ENCODE measurements around the gene PYGM.
A peak's percentile ranks its signal among the peaks of the same experiment; 100 is the strongest.

PYGM gene

DNA sequence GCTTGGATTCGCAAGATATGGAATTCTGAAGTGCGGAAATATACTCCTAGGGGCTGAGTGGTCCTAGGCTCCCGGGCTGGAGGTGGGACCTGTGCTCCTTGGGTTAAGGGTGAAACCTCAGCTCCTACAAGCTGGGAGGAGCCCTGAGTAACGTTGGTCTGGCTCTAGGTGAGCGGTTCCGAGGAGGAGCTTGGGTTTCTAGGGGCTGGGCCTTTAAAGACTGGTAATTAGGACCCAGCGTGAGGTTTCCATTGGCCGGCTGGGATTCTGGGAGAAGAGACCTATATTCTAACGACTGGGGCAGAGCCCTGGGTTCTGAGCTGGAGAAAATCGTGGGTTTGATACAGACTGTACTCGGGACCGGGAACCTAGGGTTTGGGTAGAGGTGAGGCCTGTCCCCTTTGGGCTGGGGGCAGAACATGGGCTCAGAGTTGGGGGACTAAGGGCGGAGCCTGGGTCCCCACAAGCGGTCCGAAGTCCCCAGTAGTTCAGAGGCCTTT, 44.1 kb upstream of the PYGM start:
- H3K27ac ChIP-seq (ENCODE audit: low read depth, low read length) = peak overlapping the region; percentile 69
- no peaks in the 10 kb centered on the region for H3K9me2 ChIP-seq (replicated peaks; ENCODE audit: insufficient read depth, low read length)
- H4K20me1 ChIP-seq (ENCODE audit: low read depth, low read length) = no peaks in the 10 kb centered on the region
- H3K9ac ChIP-seq (ENCODE audit: low read length) = peak overlapping the region; percentile 67
- H3F3A ChIP-seq (ENCODE audit: insufficient read depth) = 0 out of 2 replicates have a peak, but pooled peaks cover 15% of the 10 kb centered on the region
- peak overlapping the region; percentile 88 for H3K4me2 ChIP-seq (ENCODE audit: low read depth, low read length, poor library complexity, severe bottlenecking)
- no peaks in the 10 kb centered on the region for H3K27me3 ChIP-seq (ENCODE audit: low read length)
- peak overlapping the region; percentile 67 for H3K4me3 ChIP-seq (ENCODE audit: insufficient read depth, low read length, poor library complexity, severe bottlenecking)
- no peaks in the 10 kb centered on the region for H3K36me3 ChIP-seq (ENCODE audit: low read length)
- H3K9me3 ChIP-seq (ENCODE audit: insufficient read depth, low read length) = no peaks in the 10 kb centered on the region
- H3K79me2 ChIP-seq (ENCODE audit: insufficient read depth, low read length) = no peaks in the 10 kb centered on the region
- TF ChIP-seq EZH2phosphoT487 (conservative IDR thresholded peaks at IDR 0.05; ENCODE audit: low read length) = no peak
- TF ChIP-seq, protein P1, sequence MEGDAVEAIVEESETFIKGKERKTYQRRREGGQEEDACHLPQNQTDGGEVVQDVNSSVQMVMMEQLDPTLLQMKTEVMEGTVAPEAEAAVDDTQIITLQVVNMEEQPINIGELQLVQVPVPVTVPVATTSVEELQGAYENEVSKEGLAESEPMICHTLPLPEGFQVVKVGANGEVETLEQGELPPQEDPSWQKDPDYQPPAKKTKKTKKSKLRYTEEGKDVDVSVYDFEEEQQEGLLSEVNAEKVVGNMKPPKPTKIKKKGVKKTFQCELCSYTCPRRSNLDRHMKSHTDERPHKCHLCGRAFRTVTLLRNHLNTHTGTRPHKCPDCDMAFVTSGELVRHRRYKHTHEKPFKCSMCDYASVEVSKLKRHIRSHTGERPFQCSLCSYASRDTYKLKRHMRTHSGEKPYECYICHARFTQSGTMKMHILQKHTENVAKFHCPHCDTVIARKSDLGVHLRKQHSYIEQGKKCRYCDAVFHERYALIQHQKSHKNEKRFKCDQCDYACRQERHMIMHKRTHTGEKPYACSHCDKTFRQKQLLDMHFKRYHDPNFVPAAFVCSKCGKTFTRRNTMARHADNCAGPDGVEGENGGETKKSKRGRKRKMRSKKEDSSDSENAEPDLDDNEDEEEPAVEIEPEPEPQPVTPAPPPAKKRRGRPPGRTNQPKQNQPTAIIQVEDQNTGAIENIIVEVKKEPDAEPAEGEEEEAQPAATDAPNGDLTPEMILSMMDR (IDR thresholded peaks at IDR 0.05; ENCODE audit: insufficient read depth, low read length, poor library complexity, severe bottlenecking) = no peak
- H2AFZ ChIP-seq (ENCODE audit: low read depth, low read length, severe bottlenecking) = no peak overlapping the region

DNA sequence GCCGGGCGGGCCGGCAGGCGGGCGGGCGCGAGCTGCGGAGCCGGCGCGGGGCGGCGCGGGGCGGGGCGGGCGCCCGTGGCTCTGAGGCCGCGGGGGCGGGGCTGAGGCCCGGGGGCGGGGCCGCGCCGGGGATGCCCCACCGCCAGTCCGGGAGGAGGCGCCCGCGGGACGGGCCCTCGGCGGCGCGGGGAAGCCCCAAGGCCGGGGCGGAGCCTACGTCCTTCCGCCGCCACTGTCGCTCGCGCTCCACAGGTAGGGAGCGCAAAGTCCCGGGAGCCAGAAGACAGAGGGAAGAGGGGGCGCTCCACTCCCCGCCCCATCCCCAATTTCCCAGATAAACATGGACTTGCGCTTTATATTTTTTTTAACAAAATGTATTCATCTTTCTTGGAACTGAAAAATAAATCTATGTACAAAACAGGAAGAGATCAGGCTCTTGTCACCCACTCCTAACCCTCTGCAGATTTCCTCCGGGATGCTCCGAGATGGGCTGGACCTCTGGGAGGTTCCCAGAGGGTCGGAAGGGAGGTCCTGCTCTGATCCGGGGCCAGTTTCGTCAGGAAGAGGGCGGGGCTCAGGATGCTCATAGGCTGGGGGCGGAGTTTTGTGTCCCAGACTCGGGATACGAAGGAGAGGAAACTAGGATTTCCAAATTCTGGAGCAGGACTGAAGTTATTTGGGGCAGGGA, 43.5 kb upstream of the PYGM start, which contains the start of gene MAP4K2:
MAP4K2 (minus strand) TSS at position 57 of the 688 bp plus-strand sequence. CDS start 65 bp downstream, outside the sequence.
- Histone ChIP-seq H2AFZ (ENCODE audit: low read depth, low read length, severe bottlenecking) (no peak within 1 kb of the TSS), H3K9ac (ENCODE audit: low read length) (peak within 1 kb of the TSS; percentile 67), H3K4me2 (ENCODE audit: low read depth, low read length, poor library complexity, severe bottlenecking) (peak within 1 kb of the TSS; percentile 88), H3K4me3 (ENCODE audit: insufficient read depth, low read length, poor library complexity, severe bottlenecking) (peak within 1 kb of the TSS; percentile 67), H3K36me3 (ENCODE audit: low read length) (no peaks in the 10 kb centered on the region), H3K9me3 (ENCODE audit: insufficient read depth, low read length) (no peaks in the 10 kb centered on the region), H3K27ac (ENCODE audit: low read depth, low read length) (peak within 1 kb of the TSS; percentile 80), H3K27me3 (ENCODE audit: low read length) (no peaks in the 10 kb centered on the region), H3K79me2 (ENCODE audit: insufficient read depth, low read length) (no peaks in the 10 kb centered on the region), H4K20me1 (ENCODE audit: low read depth, low read length) (no peaks in the 10 kb centered on the region), H3K9me2 (replicated peaks; ENCODE audit: insufficient read depth, low read length) (no peaks in the 10 kb centered on the region), H3F3A (ENCODE audit: insufficient read depth) (0 out of 2 replicates have a peak, but pooled peaks cover 15% of the 10 kb centered on the region)
- TF ChIP-seq, protein P1 (IDR thresholded peaks at IDR 0.05; ENCODE audit: insufficient read depth, low read length, poor library complexity, severe bottlenecking) = peak; percentile 8
- no peak for TF ChIP-seq EZH2phosphoT487 (conservative IDR thresholded peaks at IDR 0.05; ENCODE audit: low read length)

DNA sequence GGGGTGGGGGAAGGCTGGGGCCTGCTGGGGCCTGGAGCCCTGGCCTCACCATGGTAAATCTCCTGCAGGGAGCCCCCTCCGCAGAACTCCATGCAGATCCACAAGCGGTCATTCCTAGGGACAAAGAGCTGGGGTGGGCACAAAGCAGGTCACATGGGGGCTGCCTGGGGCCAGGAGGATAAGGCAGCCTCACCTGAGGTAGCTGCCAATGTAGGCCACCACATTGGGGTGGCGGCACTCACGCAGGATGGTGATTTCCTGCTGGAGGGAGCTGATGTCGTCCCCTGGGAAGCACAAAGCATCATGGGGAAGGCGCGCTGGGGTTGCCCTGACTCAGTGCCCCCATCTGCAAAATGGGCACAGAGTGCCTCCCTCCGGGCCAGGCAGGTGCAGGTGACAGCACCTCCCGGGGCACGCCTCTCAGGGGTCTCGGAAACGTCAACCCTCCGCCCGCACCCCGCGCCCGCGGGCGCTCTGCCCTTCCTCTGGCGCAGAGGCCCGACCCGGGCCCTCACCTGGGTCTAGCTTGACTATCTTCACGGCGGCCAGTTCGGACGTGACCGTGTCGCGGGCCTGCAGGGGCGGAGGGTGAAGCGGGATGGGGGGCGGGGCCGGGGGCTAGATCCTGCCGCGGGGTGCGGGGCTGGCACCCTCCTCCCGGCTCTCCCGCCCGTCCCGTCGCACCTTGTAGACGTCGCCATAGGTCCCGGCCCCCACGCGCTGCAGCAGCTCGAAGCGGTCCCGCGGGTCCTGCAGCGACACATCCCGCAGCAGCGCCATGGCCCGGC, 42.8 kb upstream of the PYGM start:
- no peak for TF ChIP-seq EZH2phosphoT487 (conservative IDR thresholded peaks at IDR 0.05; ENCODE audit: low read length)
- TF ChIP-seq, protein P1 (IDR thresholded peaks at IDR 0.05; ENCODE audit: insufficient read depth, low read length, poor library complexity, severe bottlenecking) = no peak
- no peaks in the 10 kb centered on the region for H3K9me3 ChIP-seq (ENCODE audit: insufficient read depth, low read length)
- H2AFZ ChIP-seq (ENCODE audit: low read depth, low read length, severe bottlenecking) = no peak overlapping the region
- H3K27me3 ChIP-seq (ENCODE audit: low read length) = no peaks in the 10 kb centered on the region
- H3K36me3 ChIP-seq (ENCODE audit: low read length) = no peaks in the 10 kb centered on the region
- peak overlapping the region; percentile 59 for H3K9ac ChIP-seq (ENCODE audit: low read length)
- H4K20me1 ChIP-seq (ENCODE audit: low read depth, low read length) = no peaks in the 10 kb centered on the region
- H3K79me2 ChIP-seq (ENCODE audit: insufficient read depth, low read length) = no peaks in the 10 kb centered on the region
- peak overlapping the region; percentile 62 for H3K4me2 ChIP-seq (ENCODE audit: low read depth, low read length, poor library complexity, severe bottlenecking)
- 0 out of 2 replicates have a peak, but pooled peaks cover 15% of the 10 kb centered on the region for H3F3A ChIP-seq (ENCODE audit: insufficient read depth)
- no peaks in the 10 kb centered on the region for H3K9me2 ChIP-seq (replicated peaks; ENCODE audit: insufficient read depth, low read length)
- peak overlapping the region; percentile 80 for H3K27ac ChIP-seq (ENCODE audit: low read depth, low read length)
- H3K4me3 ChIP-seq (ENCODE audit: insufficient read depth, low read length, poor library complexity, severe bottlenecking) = peak overlapping the region; percentile 52
